Parathyroid adenoma (tissue), 2 donors: ENCODE results near the gene TSHZ2.

ENCODE experiments used
- H2AFZ ChIP-seq: fragments of 300-600 bp; sonication (generic); one replicate; pipeline ENCODE4 v1.7.0; 2017; ENCODE audit warnings: antibody characterized with exemption, mild to moderate bottlenecking
- H3K27ac ChIP-seq: fragments of 300-600 bp; sonication (generic); one replicate; pipeline ENCODE4 v1.7.0; 2017
- H3K27me3 ChIP-seq: fragments of 300-600 bp; sonication (generic); one replicate; pipeline ENCODE4 v1.7.0; 2017; ENCODE audit warnings: low read length; ENCODE audit not compliant: control insufficient read depth, insufficient read depth
- H3K36me3 ChIP-seq: fragments of 300-600 bp; sonication (generic); one replicate; pipeline ENCODE4 v1.7.0; 2017; ENCODE audit warnings: low read length; ENCODE audit not compliant: control insufficient read depth, insufficient read depth
- H3K4me1 ChIP-seq: fragments of 300-600 bp; sonication (generic); one replicate; pipeline ENCODE4 v1.7.0; 2017; ENCODE audit warnings: control low read depth
- H3K4me2 ChIP-seq: fragments of 300-600 bp; sonication (generic); one replicate; pipeline ENCODE4 v1.7.0; 2017; ENCODE audit warnings: low read length
- H3K4me3 ChIP-seq: fragments of 300-600 bp; sonication (generic); one replicate; pipeline ENCODE4 v1.7.0; 2017; ENCODE audit warnings: low read depth, low read length
- H3K79me2 ChIP-seq: fragments of 300-600 bp; sonication (generic); one replicate; pipeline ENCODE4 v1.7.0; 2017; ENCODE audit warnings: control low read depth
- H3K9ac ChIP-seq: fragments of 300-600 bp; sonication (generic); one replicate; pipeline ENCODE4 v1.7.0; 2017; ENCODE audit warnings: mild to moderate bottlenecking
- H3K9me3 ChIP-seq: fragments of 300-600 bp; sonication (generic); one replicate; pipeline ENCODE4 v1.7.0; 2017; ENCODE audit warnings: low read length; ENCODE audit not compliant: control insufficient read depth
- TF ChIP-seq, protein P1 (sequence below): fragments of 300-600 bp; sonication (generic); IDR thresholded peaks from one replicate; pipeline ENCODE4 v1.7.0; 2017; ENCODE audit warnings: antibody characterized with exemption, mild to moderate bottlenecking
- donor health status: primary hyperparathyroidism.

The TSHZ2 gene

DNA sequence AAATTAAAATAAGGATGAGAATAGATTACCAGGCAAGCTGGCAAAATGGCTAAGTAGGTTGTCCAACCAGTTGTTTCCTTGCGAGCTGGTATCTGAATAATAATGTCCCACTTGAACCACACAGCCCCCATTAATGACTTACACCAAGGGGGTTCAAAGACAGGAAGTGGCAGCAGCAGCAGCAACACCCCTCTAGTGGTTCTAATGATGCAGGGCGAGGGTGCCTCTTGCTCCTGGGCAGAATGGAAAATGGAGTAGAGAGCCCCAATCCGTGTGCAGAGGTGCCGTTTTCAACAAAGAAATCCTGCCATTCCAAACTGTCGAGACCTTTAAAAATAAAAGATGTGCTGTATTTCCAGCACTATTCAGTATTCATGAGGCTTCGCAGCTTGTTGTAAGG is 218.1 kb downstream of the TSHZ2 start:
- Histone ChIP-seq H3K9me3 (no peaks in the 10 kb centered on the region), H3K4me3 (no peak overlapping the region), H2AFZ (no peak overlapping the region), H3K4me1 (no peaks in the 10 kb centered on the region), H3K9ac (no peak overlapping the region), H3K27me3 (no peaks in the 10 kb centered on the region), H3K36me3 (no peaks in the 10 kb centered on the region), H3K4me2 (no peak overlapping the region), H3K79me2 (no peaks in the 10 kb centered on the region), H3K27ac (no peak overlapping the region)
- TF ChIP-seq, protein P1, sequence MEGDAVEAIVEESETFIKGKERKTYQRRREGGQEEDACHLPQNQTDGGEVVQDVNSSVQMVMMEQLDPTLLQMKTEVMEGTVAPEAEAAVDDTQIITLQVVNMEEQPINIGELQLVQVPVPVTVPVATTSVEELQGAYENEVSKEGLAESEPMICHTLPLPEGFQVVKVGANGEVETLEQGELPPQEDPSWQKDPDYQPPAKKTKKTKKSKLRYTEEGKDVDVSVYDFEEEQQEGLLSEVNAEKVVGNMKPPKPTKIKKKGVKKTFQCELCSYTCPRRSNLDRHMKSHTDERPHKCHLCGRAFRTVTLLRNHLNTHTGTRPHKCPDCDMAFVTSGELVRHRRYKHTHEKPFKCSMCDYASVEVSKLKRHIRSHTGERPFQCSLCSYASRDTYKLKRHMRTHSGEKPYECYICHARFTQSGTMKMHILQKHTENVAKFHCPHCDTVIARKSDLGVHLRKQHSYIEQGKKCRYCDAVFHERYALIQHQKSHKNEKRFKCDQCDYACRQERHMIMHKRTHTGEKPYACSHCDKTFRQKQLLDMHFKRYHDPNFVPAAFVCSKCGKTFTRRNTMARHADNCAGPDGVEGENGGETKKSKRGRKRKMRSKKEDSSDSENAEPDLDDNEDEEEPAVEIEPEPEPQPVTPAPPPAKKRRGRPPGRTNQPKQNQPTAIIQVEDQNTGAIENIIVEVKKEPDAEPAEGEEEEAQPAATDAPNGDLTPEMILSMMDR = no peak

DNA sequence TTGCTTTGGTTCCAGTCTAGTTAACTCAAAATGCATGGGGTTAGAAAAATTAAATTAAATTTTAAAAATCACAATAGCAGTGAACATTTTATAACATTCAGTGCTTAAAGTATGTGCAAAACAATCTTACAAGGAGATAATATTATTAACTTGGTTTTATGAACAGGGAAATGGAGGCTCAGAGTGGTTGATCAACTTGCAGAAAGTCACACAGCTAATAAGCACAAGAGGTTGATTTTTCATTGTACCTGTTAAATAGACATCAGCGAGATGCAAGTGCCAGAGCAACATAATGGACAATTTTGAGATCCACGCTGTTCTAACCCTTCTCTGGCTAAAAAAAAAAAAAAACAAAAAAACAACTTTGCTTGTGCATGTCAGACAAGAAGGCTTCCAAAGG is 219.8 kb downstream of the TSHZ2 start:
- TF ChIP-seq, protein P1 = no peak
- Histone ChIP-seq H3K4me3 (no peak overlapping the region), H3K27ac (no peak overlapping the region), H3K36me3 (no peaks in the 10 kb centered on the region), H3K27me3 (no peaks in the 10 kb centered on the region), H3K9me3 (no peaks in the 10 kb centered on the region), H3K4me1 (no peaks in the 10 kb centered on the region), H3K79me2 (no peaks in the 10 kb centered on the region), H3K4me2 (no peak overlapping the region), H2AFZ (no peak overlapping the region), H3K9ac (no peak overlapping the region)

- Histone ChIP-seq H3K9me3 (no peaks in the 10 kb centered on the region), H3K4me3 (no peak overlapping the region), H2AFZ (no peak overlapping the region), H3K79me2 (no peaks in the 10 kb centered on the region), H3K4me1 (no peaks in the 10 kb centered on the region), H3K4me2 (no peak overlapping the region), H3K9ac (no peak overlapping the region), H3K27me3 (no peaks in the 10 kb centered on the region), H3K27ac (no peak overlapping the region), H3K36me3 (no peaks in the 10 kb centered on the region)
- TF ChIP-seq, protein P1 = no peak
Observed at GRCh38 chr20:53194306-53195290, 222.4 kb downstream of the TSHZ2 start.

DNA sequence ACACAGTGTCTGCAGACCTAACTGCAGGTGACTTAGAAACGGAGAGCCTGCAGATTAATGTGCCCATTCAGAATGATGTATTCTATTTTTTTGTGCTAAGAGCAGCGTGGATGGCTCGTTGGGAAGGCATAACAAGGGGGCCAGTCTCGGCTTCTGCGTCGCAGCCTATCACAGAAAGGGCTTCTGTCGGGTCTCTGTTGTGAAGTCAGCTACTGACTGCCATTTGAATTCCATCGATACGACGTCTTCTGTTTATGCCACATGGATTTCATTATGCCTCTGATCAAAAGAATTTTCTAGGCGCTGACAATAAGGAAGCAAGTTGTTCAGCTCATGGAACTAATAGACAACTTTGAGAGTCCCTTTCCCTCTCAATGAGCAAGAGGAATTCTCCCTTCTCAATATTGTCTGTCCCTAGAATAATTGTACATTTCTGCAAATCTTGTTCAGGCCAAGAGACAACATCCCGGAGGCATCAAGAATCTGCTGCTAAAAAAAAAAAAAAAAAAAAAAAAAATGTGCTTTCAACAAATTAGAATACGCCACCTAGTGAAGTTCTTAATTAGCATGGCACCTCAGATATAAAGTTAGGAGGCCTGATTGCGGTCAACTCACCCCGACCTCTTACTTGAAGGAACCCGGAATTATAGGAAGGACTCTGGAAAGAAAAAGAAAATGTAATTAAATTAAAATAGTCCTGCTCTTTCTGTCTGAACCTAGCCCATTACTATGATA is 223.9 kb downstream of the TSHZ2 start:
- no peak overlapping the region for H3K27ac ChIP-seq
- no peaks in the 10 kb centered on the region for H3K4me1 ChIP-seq
- no peak overlapping the region for H2AFZ ChIP-seq
- H3K27me3 ChIP-seq = no peaks in the 10 kb centered on the region
- no peak overlapping the region for H3K4me2 ChIP-seq
- H3K36me3 ChIP-seq = no peaks in the 10 kb centered on the region
- H3K9me3 ChIP-seq = no peaks in the 10 kb centered on the region
- no peaks in the 10 kb centered on the region for H3K79me2 ChIP-seq
- H3K4me3 ChIP-seq = no peak overlapping the region
- TF ChIP-seq, protein P1 = no peak
- no peak overlapping the region for H3K9ac ChIP-seq
